CD1c-positive myeloid dendritic cell (primary cell): ENCODE measurements around the gene CACNA1H.
"Not testable (repeated sequence)": the region's sequence is repeated elsewhere in the genome, so short reads cannot be mapped to it uniquely, and the experiment has no call there.

Experiments
- DNase-seq: peaks from one replicate; pipeline ENCODE4 v3.0.0-alpha.2; 2016; ENCODE audit errors: extremely low spot score

Gene CACNA1H

GRCh38 chr16:1265090-1265630, 112.3 kb downstream of the CACNA1H start:
- DNase-seq, result no peak

- DNase-seq, result no peak
Observed at GRCh38 chr16:1265826-1266225, 112.9 kb downstream of the CACNA1H start.

GRCh38 chr16:1269418-1269817, 116.5 kb downstream of the CACNA1H start:
- not testable (repeated sequence) for DNase-seq

GRCh38 chr16:1271380-1271723, 118.4 kb downstream of the CACNA1H start:
- no peak for DNase-seq
